ENCODE measurements around the gene RSF1. TPM values are rescaled to one million over a fixed set of nuclear protein-coding genes. Genes with fewer than 3 reads are reported as not detected.

RSF1 gene
- polyA plus RNA-seq, 1 of the 3 experiments (the other 2 are of a cell fraction) = 8.4 TPM

DNA sequence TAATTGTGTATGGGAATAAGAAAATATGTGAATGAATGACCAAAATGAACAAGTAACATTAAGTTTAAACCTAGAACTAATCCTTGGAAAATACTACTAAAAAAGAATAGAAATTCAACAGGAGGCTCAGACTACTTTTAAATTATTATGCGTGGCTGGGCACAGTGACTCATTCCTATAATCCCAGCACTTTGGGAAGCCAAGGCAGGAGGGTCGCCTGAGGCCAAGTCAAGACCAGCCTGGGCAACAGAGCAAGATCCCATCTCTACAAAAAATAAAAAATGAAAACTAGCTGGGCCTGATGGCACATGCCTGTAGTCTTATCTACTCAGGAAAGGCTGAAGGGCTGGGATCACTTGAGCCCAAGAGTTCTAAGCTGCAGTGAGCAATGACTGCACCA lies 97.5 kb downstream of the RSF1 start:
- CTCF ChIA-PET = no interaction called here
- WGBS (ENCODE audit: low lambda C conversion rate) = 85% methylated on average over 2 of the region's 2 CpGs
- H4K20me1 ChIP-seq (ENCODE audit: insufficient read depth) = no peaks in the 10 kb centered on the region

More for the DNA sequence above, 97.5 kb downstream of the RSF1 start:
- Histone ChIP-seq H3K4me3 (ENCODE audit: low read depth in 2 of 2, low read length in 1 of 2) (no peak overlapping the region), H3K4me1 (ENCODE audit: control insufficient read depth in 1 of 2, insufficient read depth in 2 of 2, low read depth in 1 of 2, low read length in 1 of 2) (no peaks in the 10 kb centered on the region), H3K9ac (no peak overlapping the region), H3K4me2 (no peak overlapping the region), H3K9me2 (no peaks in the 10 kb centered on the region), H3K9me3 (no peaks in the 10 kb centered on the region), H3K27me3 (ENCODE audit: insufficient read depth) (no peaks in the 10 kb centered on the region), H3F3A (replicated peaks; ENCODE audit: insufficient read depth) (peaks cover 7% of the 10 kb centered on the region), H3K27ac (ENCODE audit: low read depth in 2 of 2, low read length in 1 of 2) (no peak overlapping the region), H3K79me2 (ENCODE audit: insufficient read depth) (peaks cover 4% of the 10 kb centered on the region; the same call in 1 of the 2 replicates), H3K36me3 (replicated peaks in 1 of 2; ENCODE audit: control insufficient read depth in 1 of 2, insufficient read depth in 2 of 2, low read length in 1 of 2) (peaks cover 29 to 70% of the 10 kb centered on the region in 2 experiments), H2AFZ (ENCODE audit: low read depth) (no peak overlapping the region)
- POLR2A ChIA-PET = no interaction called here
- DNase-seq = no peak
- TF ChIP-seq GABPA (IDR thresholded peaks at IDR 0.05; ENCODE audit: low read depth) (no peak), TAF1 (IDR thresholded peaks at IDR 0.05; ENCODE audit: borderline replicate concordance, low read depth, low read length) (no peak), JUND (IDR thresholded peaks at IDR 0.05) (no peak), SMC3 (IDR thresholded peaks at IDR 0.05; ENCODE audit: low read depth, low read length) (no peak), FOSL2 (IDR thresholded peaks at IDR 0.05; ENCODE audit: borderline replicate concordance, low read depth) (no peak), CHD2 (IDR thresholded peaks at IDR 0.05; ENCODE audit: low read length, partially characterized antibody) (no peak), POLR2AphosphoS5 (IDR thresholded peaks at IDR 0.05; ENCODE audit: low read depth, low read length) (no peak), ELF1 (IDR thresholded peaks at IDR 0.05) (no peak), EP300 (IDR thresholded peaks at IDR 0.05; ENCODE audit: borderline replicate concordance in 1 of 2, low read depth in 1 of 2, low read length in 1 of 2) (no peak), RAD21 (IDR thresholded peaks at IDR 0.05; ENCODE audit: low read length) (no peak), FOXM1 (IDR thresholded peaks at IDR 0.05; ENCODE audit: low read depth) (no peak)
- TF ChIP-seq, protein P1, sequence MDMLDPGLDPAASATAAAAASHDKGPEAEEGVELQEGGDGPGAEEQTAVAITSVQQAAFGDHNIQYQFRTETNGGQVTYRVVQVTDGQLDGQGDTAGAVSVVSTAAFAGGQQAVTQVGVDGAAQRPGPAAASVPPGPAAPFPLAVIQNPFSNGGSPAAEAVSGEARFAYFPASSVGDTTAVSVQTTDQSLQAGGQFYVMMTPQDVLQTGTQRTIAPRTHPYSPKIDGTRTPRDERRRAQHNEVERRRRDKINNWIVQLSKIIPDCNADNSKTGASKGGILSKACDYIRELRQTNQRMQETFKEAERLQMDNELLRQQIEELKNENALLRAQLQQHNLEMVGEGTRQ (IDR thresholded peaks at IDR 0.05; ENCODE audit: borderline replicate concordance, low read depth, low read length) = no peak
- TF ChIP-seq, protein P2, sequence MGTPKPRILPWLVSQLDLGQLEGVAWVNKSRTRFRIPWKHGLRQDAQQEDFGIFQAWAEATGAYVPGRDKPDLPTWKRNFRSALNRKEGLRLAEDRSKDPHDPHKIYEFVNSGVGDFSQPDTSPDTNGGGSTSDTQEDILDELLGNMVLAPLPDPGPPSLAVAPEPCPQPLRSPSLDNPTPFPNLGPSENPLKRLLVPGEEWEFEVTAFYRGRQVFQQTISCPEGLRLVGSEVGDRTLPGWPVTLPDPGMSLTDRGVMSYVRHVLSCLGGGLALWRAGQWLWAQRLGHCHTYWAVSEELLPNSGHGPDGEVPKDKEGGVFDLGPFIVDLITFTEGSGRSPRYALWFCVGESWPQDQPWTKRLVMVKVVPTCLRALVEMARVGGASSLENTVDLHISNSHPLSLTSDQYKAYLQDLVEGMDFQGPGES (IDR thresholded peaks at IDR 0.05; ENCODE audit: low read depth, low read length) = no peak
- TF ChIP-seq, protein P3, sequence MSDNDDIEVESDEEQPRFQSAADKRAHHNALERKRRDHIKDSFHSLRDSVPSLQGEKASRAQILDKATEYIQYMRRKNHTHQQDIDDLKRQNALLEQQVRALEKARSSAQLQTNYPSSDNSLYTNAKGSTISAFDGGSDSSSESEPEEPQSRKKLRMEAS (IDR thresholded peaks at IDR 0.05; ENCODE audit: low read depth) = no peak
- TF ChIP-seq, protein P4, sequence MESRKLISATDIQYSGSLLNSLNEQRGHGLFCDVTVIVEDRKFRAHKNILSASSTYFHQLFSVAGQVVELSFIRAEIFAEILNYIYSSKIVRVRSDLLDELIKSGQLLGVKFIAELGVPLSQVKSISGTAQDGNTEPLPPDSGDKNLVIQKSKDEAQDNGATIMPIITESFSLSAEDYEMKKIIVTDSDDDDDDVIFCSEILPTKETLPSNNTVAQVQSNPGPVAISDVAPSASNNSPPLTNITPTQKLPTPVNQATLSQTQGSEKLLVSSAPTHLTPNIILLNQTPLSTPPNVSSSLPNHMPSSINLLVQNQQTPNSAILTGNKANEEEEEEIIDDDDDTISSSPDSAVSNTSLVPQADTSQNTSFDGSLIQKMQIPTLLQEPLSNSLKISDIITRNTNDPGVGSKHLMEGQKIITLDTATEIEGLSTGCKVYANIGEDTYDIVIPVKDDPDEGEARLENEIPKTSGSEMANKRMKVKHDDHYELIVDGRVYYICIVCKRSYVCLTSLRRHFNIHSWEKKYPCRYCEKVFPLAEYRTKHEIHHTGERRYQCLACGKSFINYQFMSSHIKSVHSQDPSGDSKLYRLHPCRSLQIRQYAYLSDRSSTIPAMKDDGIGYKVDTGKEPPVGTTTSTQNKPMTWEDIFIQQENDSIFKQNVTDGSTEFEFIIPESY (IDR thresholded peaks at IDR 0.05; ENCODE audit: borderline replicate concordance, low read depth) = no peak
- TF ChIP-seq, protein P5, sequence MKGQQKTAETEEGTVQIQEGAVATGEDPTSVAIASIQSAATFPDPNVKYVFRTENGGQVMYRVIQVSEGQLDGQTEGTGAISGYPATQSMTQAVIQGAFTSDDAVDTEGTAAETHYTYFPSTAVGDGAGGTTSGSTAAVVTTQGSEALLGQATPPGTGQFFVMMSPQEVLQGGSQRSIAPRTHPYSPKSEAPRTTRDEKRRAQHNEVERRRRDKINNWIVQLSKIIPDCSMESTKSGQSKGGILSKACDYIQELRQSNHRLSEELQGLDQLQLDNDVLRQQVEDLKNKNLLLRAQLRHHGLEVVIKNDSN (IDR thresholded peaks at IDR 0.05; ENCODE audit: borderline replicate concordance, low read depth) = no peak

Data from SK-N-SH (cell line).